DOHH2 (cell line): Measurements from ENCODE around the gene LPAR2.

Source experiments
- H3F3A ChIP-seq: fragments of 200-600 bp; sonication (generic), shearing (Covaris generic); 2 replicates; pipeline ENCODE4 v1.6.0; 2016; ENCODE audit warnings: antibody characterized with exemption, mild to moderate bottlenecking; ENCODE audit not compliant: control insufficient read depth, insufficient read depth
- H3K27ac ChIP-seq: fragments of 200-600 bp; sonication (generic); 2 replicates; pipeline ENCODE4 v1.5.1; 2014; ENCODE audit warnings: low read depth, mild to moderate bottlenecking, low read length, moderate library complexity
- H3K27me3 ChIP-seq: fragments of 200-600 bp; sonication (generic); 2 replicates; pipeline ENCODE4 v1.6.1; 2014; ENCODE audit warnings: mild to moderate bottlenecking, low read length, mixed read lengths; ENCODE audit not compliant: control insufficient read depth
- H3K36me3 ChIP-seq: fragments of 200-600 bp; sonication (generic); 2 replicates; pipeline ENCODE4 v1.6.1; 2014; ENCODE audit warnings: mild to moderate bottlenecking, low read length, moderate library complexity, mixed read lengths; ENCODE audit not compliant: control insufficient read depth
- H3K4me1 ChIP-seq: fragments of 200-600 bp; sonication (generic); 2 replicates; pipeline ENCODE4 v1.6.1; 2014; ENCODE audit warnings: mild to moderate bottlenecking, low read length, mixed read lengths; ENCODE audit not compliant: control insufficient read depth
- H3K4me2 ChIP-seq: fragments of 200-600 bp; sonication (generic); 2 replicates; pipeline ENCODE4 v1.6.0; 2014; ENCODE audit warnings: mild to moderate bottlenecking, low read length, moderate library complexity
- H3K4me3 ChIP-seq: fragments of 200-600 bp; sonication (generic); 2 replicates; pipeline ENCODE4 v1.5.1; 2014; ENCODE audit warnings: mild to moderate bottlenecking, low read length, mixed read lengths
- H3K79me2 ChIP-seq: fragments of 200-600 bp; sonication (generic); 2 replicates; pipeline ENCODE4 v1.6.1; 2014; ENCODE audit warnings: mild to moderate bottlenecking, low read length, mixed read lengths; ENCODE audit not compliant: control insufficient read depth
- H3K9me2 ChIP-seq: fragments of 200-600 bp; sonication (generic); replicated peaks from 2 replicates; pipeline ENCODE4 v1.6.1; 2014; ENCODE audit warnings: mild to moderate bottlenecking, low read length, mixed read lengths; ENCODE audit not compliant: control insufficient read depth
- H3K9me3 ChIP-seq: fragments of 200-600 bp; sonication (generic); 2 replicates; pipeline ENCODE4 v1.6.1; 2014; ENCODE audit warnings: antibody characterized with exemption, low read length, mixed read lengths; ENCODE audit not compliant: control insufficient read depth, insufficient read depth
- H4K20me1 ChIP-seq: fragments of 200-600 bp; sonication (generic); 2 replicates; pipeline ENCODE4 v1.6.0; 2014; ENCODE audit warnings: low read depth, mild to moderate bottlenecking, antibody characterized with exemption, low read length, moderate library complexity; ENCODE audit not compliant: control insufficient read depth, insufficient read depth
- CTCF ChIP-seq: fragments of 200-600 bp; sonication (generic); IDR thresholded peaks from one replicate; pipeline ENCODE4 v1.5.1; 2014; ENCODE audit warnings: antibody characterized with exemption, mild to moderate bottlenecking, low read depth, low read length; ENCODE audit not compliant: poor library complexity, severe bottlenecking
- EZH2phosphoT487 ChIP-seq: fragments of 200-600 bp; sonication (generic); IDR thresholded peaks from 2 replicates; pipeline ENCODE4 v1.6.1; 2017; ENCODE audit warnings: borderline replicate concordance, mild to moderate bottlenecking, antibody characterized with exemption, low read length, moderate library complexity, mixed read lengths

Gene LPAR2

GRCh38 chr19:19636573-19637185 is 8.7 kb upstream of the LPAR2 start:
- Histone ChIP-seq H3F3A (no peaks in the 10 kb centered on the region), H3K27me3 (no peaks in the 10 kb centered on the region), H3K4me1 (peaks cover under 1% of the 10 kb centered on the region), H3K9me2 (no peaks in the 10 kb centered on the region), H3K27ac (no peak overlapping the region), H3K9me3 (no peaks in the 10 kb centered on the region), H4K20me1 (no peaks in the 10 kb centered on the region), H3K4me2 (no peak overlapping the region), H3K4me3 (no peak overlapping the region), H3K36me3 (peaks cover 60% of the 10 kb centered on the region), H3K79me2 (peaks cover 2% of the 10 kb centered on the region)
- no peak for TF ChIP-seq CTCF
- no peak for TF ChIP-seq EZH2phosphoT487

GRCh38 chr19:19635313-19635702 is 7.3 kb upstream of the LPAR2 start:
- Histone ChIP-seq H3K36me3 (peaks cover 63% of the 10 kb centered on the region), H3F3A (peaks cover 3% of the 10 kb centered on the region; the same call in 1 of the 2 replicates), H3K27me3 (no peaks in the 10 kb centered on the region), H4K20me1 (no peaks in the 10 kb centered on the region), H3K79me2 (no peaks in the 10 kb centered on the region), H3K9me3 (no peaks in the 10 kb centered on the region), H3K4me1 (no peaks in the 10 kb centered on the region), H3K27ac (no peak overlapping the region), H3K4me3 (no peak overlapping the region), H3K4me2 (no peak overlapping the region), H3K9me2 (no peaks in the 10 kb centered on the region)
- TF ChIP-seq CTCF (no peak), EZH2phosphoT487 (no peak)

GRCh38 chr19:19634516-19635312 is 6.7 kb upstream of the LPAR2 start:
- peaks cover 3% of the 10 kb centered on the region; the same call in 1 of the 2 replicates for H3F3A ChIP-seq
- no peaks in the 10 kb centered on the region for H3K9me3 ChIP-seq
- H4K20me1 ChIP-seq, result no peaks in the 10 kb centered on the region
- H3K79me2 ChIP-seq, result no peaks in the 10 kb centered on the region
- no peaks in the 10 kb centered on the region for H3K9me2 ChIP-seq
- H3K4me1 ChIP-seq, result no peaks in the 10 kb centered on the region
- TF ChIP-seq EZH2phosphoT487, result no peak
- TF ChIP-seq CTCF, result no peak
- peaks cover 63% of the 10 kb centered on the region for H3K36me3 ChIP-seq
- no peaks in the 10 kb centered on the region for H3K27me3 ChIP-seq
- H3K27ac ChIP-seq, result no peak overlapping the region
- no peak overlapping the region for H3K4me3 ChIP-seq
- H3K4me2 ChIP-seq, result no peak overlapping the region
